HepG2 (cell line): Measurements from ENCODE around the gene ASIC3. TPM values are rescaled to one million over a fixed set of nuclear protein-coding genes. Genes with fewer than 3 reads are reported as not detected.

Experiments
- CREM ChIP-seq, 2 experiments: sonication (generic) in 1 of 2; formaldehyde crosslinking in 1 of 2; IDR thresholded peaks; 2 replicates each; pipeline versions ENCODE4 v1.4.0 to v1.6.1; 2016 to 2020; ENCODE audit warnings: antibody characterized with exemption in 1 of 2, mild to moderate bottlenecking in 1 of 2, missing genetic modification reagents in 1 of 2
- DR1 ChIP-seq: sonication (generic); formaldehyde crosslinking; IDR thresholded peaks from 2 replicates; pipeline ENCODE4 v1.8.0; 2021; ENCODE audit warnings: mild to moderate bottlenecking, missing genetic modification reagents, inconsistent platforms
- FOXA1 ChIP-seq, 2 experiments: fragments of 450-650 bp in 1 of 2; sonication (generic) in 1 of 2; formaldehyde crosslinking in 1 of 2; IDR thresholded peaks; 2 replicates each; pipeline versions ENCODE4 v1.4.0 to v1.6.1; 2016 to 2020; ENCODE audit warnings: missing genetic modification reagents in 1 of 2
- GABPA ChIP-seq, 2 experiments: IDR thresholded peaks; 2 replicates each; pipeline ENCODE4 v1.6.1; 2011 to 2016; ENCODE audit warnings: low read depth in 2 of 2, low read length in 1 of 2, missing biosample characterization in 1 of 2, missing genetic modification characterization in 1 of 2
- HNRNPL ChIP-seq: fragments of 200-400 bp; formaldehyde crosslinking; IDR thresholded peaks from 2 replicates; pipeline ENCODE4 v1.6.1; 2017; ENCODE audit warnings: mild to moderate bottlenecking, low read depth, low read length
- KLF6 ChIP-seq: IDR thresholded peaks from 2 replicates; pipeline ENCODE4 v1.8.0; 2016; ENCODE audit warnings: missing biosample characterization, missing genetic modification reagents
- KLF9 ChIP-seq: IDR thresholded peaks from 2 replicates; pipeline ENCODE4 v1.6.1; 2016; ENCODE audit warnings: low read depth
- PITX1 ChIP-seq: sonication (generic); formaldehyde crosslinking; IDR thresholded peaks from 2 replicates; pipeline ENCODE4 v1.5.1; 2020; ENCODE audit warnings: mild to moderate bottlenecking, missing genetic modification reagents
- SAFB2 ChIP-seq: sonication (generic); formaldehyde crosslinking; IDR thresholded peaks from 2 replicates; pipeline ENCODE4 v1.5.1; 2020; ENCODE audit warnings: missing genetic modification reagents, low read depth, mild to moderate bottlenecking, borderline replicate concordance
- SPEN ChIP-seq: sonication (generic); formaldehyde crosslinking; IDR thresholded peaks from 2 replicates; pipeline ENCODE4 v1.5.1; 2020; ENCODE audit warnings: low read depth, mild to moderate bottlenecking, missing genetic modification reagents
- YEATS2 ChIP-seq: sonication (generic); formaldehyde crosslinking; IDR thresholded peaks from 2 replicates; pipeline ENCODE4 v1.4.0; 2020; ENCODE audit warnings: missing genetic modification reagents, borderline replicate concordance
- ZBTB37 ChIP-seq: sonication (generic); formaldehyde crosslinking; IDR thresholded peaks from 2 replicates; pipeline ENCODE4 v1.4.0; 2020; ENCODE audit warnings: mild to moderate bottlenecking, missing genetic modification reagents
- ZFYVE20 ChIP-seq: sonication (generic); formaldehyde crosslinking; IDR thresholded peaks from 2 replicates; pipeline ENCODE4 v1.8.0; 2023; ENCODE audit warnings: low read depth, mild to moderate bottlenecking, moderate library complexity, missing genetic modification reagents, borderline replicate concordance
- ZNF713 ChIP-seq: sonication (generic); formaldehyde crosslinking; IDR thresholded peaks from 2 replicates; pipeline ENCODE4 v1.4.0; 2020; ENCODE audit warnings: mild to moderate bottlenecking, missing genetic modification reagents
- ZNF720 ChIP-seq: sonication (generic); formaldehyde crosslinking; IDR thresholded peaks from 2 replicates; pipeline ENCODE4 v1.4.0; 2020; ENCODE audit warnings: missing genetic modification reagents
- ZXDC ChIP-seq: sonication (generic); formaldehyde crosslinking; IDR thresholded peaks from 2 replicates; pipeline ENCODE4 v1.5.0; 2020; ENCODE audit warnings: mild to moderate bottlenecking, missing genetic modification reagents
- polyA plus RNA-seq, 8 experiments: library from polyadenylated mRNA; depleted of rRNA in 3 of 8; stranded (reverse) in 7 of 8; unstranded in 1 of 8; fragments of >200 nt; fragmentation: Illumina TruSeq in 4 of 8; extraction: Trizol in 4 of 8; gene quantifications; 2 replicates each; pipeline versions ENCODE4 v1.2.1 to v1.2.3, GENCODE V29; 2011 to 2016; ENCODE audit warnings: low read depth in 4 of 8, missing spikeins in 1 of 8, mixed read lengths in 1 of 8; ENCODE audit not compliant: insufficient read depth in 1 of 8
- total RNA-seq, 5 experiments: library from RNA; depleted of rRNA; stranded (reverse); fragments of >200 nt; fragmentation: Illumina TruSeq; extraction: Trizol; gene quantifications; 2 replicates each; pipeline ENCODE4 v1.2.3, GENCODE V29; 2016; ENCODE audit warnings: low read depth in 1 of 5
- TF ChIP-seq, protein P1 (sequence below): sonication (generic); formaldehyde crosslinking; IDR thresholded peaks from 2 replicates; pipeline ENCODE4 v1.8.0; 2022; ENCODE audit warnings: missing genetic modification reagents, mild to moderate bottlenecking, moderate library complexity, borderline replicate concordance

The ASIC3 gene
- total and polyA plus RNA-seq, 2 of the 13 experiments (the other 11 are each of a cell fraction or from before 2014, with no cell fraction given), result 0.51 TPM; not detected in 1

GRCh38 chr7:151085691-151086620, 37.6 kb downstream of the ASIC3 start, which contains the start of gene AGAP3 (continued):
- TF ChIP-seq, protein P1, sequence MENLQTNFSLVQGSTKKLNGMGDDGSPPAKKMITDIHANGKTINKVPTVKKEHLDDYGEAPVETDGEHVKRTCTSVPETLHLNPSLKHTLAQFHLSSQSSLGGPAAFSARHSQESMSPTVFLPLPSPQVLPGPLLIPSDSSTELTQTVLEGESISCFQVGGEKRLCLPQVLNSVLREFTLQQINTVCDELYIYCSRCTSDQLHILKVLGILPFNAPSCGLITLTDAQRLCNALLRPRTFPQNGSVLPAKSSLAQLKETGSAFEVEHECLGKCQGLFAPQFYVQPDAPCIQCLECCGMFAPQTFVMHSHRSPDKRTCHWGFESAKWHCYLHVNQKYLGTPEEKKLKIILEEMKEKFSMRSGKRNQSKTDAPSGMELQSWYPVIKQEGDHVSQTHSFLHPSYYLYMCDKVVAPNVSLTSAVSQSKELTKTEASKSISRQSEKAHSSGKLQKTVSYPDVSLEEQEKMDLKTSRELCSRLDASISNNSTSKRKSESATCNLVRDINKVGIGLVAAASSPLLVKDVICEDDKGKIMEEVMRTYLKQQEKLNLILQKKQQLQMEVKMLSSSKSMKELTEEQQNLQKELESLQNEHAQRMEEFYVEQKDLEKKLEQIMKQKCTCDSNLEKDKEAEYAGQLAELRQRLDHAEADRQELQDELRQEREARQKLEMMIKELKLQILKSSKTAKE (CRISPR knock-in tag), result no peak
- TF ChIP-seq DR1 (CRISPR knock-in tag) (no peak), PITX1 (CRISPR knock-in tag) (peak; percentile 79), ZNF713 (CRISPR knock-in tag) (0 out of 2 replicates have a peak, but pooled peaks have one; percentile 40), GABPA (IDR thresholded peaks at IDR 0.05; ENCODE audit: low read depth, low read length) (no peak), GABPA (CRISPR knock-in tag; IDR thresholded peaks at IDR 0.05; ENCODE audit: low read depth) (peak; percentile 48; the same call in 1 of the 2 replicates), KLF6 (CRISPR knock-in tag) (0 out of 2 replicates have a peak, but pooled peaks have one; percentile 54), ZNF720 (no peak), ZXDC (CRISPR knock-in tag) (no peak), KLF9 (CRISPR knock-in tag) (no peak), YEATS2 (CRISPR knock-in tag) (0 out of 2 replicates have a peak, but pooled peaks have one; percentile 38), ZFYVE20 (CRISPR knock-in tag) (no peak), SPEN (CRISPR knock-in tag) (peak; percentile 60), CREM (IDR thresholded peaks at IDR 0.05) (no peak), CREM (CRISPR knock-in tag; IDR thresholded peaks at IDR 0.05) (no peak), FOXA1 (IDR thresholded peaks at IDR 0.05) (no peak), FOXA1 (CRISPR knock-in tag; IDR thresholded peaks at IDR 0.05) (0 out of 2 replicates have a peak, but pooled peaks have one; percentile 6), ZBTB37 (CRISPR knock-in tag) (no peak), HNRNPL (peak; percentile 84; the same call in 1 of the 2 replicates), SAFB2 (peak; percentile 36; the same call in 1 of the 2 replicates)
